Measurements from ENCODE around the gene AADACL2. TPM values are rescaled to one million over a fixed set of nuclear protein-coding genes. Genes with fewer than 3 reads are reported as not detected.

AADACL2 gene
- total RNA-seq, 2 experiments from 2014 or later = not detected

DNA sequence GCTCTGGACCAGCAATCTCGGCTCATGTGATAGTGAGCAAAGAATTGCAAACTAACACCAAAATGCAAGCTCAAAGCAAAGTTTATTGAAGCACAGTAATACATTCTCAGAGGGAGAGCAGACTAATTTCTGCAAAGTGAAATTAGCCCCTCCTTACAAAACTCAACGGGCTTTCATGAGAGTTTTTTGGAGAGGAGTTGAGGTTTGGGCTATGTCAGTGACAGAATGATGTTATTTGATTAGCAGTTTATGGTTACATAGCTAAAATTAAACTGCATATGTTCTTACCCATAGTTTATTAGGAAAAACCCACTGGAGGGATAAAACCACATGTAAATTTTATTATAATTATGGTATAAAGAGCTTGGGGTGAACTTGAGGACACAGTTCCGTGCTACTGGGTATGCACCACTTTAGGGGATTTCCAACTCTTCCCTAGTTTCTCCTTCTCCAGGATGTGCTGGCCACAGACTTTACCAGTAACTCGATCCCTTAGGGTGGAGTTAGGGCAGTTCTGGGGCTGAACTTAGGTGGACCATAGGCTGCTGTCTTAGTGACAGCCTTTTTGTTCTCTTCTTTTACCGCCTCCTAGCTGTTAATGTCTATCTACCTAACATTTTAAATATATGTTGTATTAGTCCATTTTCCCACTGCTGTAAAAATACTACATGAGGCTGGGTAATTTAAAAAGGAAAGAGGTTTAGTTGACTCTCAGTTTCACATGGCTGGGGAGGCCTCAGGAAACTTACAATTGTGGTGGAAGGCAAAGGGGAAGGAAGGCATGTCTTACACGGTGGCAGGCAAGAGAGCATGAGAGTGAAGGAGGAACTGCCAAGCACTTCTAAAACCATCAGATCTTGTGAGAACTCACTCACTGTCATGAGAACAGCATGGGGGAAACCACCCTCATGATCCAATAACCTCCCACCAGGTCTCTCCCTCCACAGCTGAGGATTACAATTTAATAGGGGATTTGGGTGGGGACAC is 8.9 kb upstream of the AADACL2 start:
- Histone ChIP-seq H3K9me3 (ENCODE audit: low read length) (no peaks in the 10 kb centered on the region), H3K79me2 (ENCODE audit: insufficient read depth, low read depth, low read length) (no peaks in the 10 kb centered on the region), H3K9me2 (ENCODE audit: insufficient read depth, low read length) (no peaks in the 10 kb centered on the region), H3K27ac (ENCODE audit: low read depth, low read length, poor library complexity, severe bottlenecking) (no peak overlapping the region), H3K36me3 (ENCODE audit: insufficient read depth, low read length) (no peaks in the 10 kb centered on the region), H3K4me1 (ENCODE audit: insufficient read depth, low read length, poor library complexity, severe bottlenecking) (no peaks in the 10 kb centered on the region), H2AFZ (ENCODE audit: low read length) (no peak overlapping the region), H3K4me3 (ENCODE audit: low read depth, low read length, poor library complexity, severe bottlenecking) (no peak overlapping the region), H3K4me2 (ENCODE audit: low read length) (no peak overlapping the region), H4K20me1 (ENCODE audit: insufficient read depth, low read length) (no peaks in the 10 kb centered on the region)
- no TSS peak for BruUV-seq (replicated peaks)
- TF ChIP-seq, protein P1, sequence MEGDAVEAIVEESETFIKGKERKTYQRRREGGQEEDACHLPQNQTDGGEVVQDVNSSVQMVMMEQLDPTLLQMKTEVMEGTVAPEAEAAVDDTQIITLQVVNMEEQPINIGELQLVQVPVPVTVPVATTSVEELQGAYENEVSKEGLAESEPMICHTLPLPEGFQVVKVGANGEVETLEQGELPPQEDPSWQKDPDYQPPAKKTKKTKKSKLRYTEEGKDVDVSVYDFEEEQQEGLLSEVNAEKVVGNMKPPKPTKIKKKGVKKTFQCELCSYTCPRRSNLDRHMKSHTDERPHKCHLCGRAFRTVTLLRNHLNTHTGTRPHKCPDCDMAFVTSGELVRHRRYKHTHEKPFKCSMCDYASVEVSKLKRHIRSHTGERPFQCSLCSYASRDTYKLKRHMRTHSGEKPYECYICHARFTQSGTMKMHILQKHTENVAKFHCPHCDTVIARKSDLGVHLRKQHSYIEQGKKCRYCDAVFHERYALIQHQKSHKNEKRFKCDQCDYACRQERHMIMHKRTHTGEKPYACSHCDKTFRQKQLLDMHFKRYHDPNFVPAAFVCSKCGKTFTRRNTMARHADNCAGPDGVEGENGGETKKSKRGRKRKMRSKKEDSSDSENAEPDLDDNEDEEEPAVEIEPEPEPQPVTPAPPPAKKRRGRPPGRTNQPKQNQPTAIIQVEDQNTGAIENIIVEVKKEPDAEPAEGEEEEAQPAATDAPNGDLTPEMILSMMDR (conservative IDR thresholded peaks at IDR 0.05; ENCODE audit: low read length) = no peak
- no peak for TF ChIP-seq EZH2phosphoT487 (IDR thresholded peaks at IDR 0.05; ENCODE audit: borderline replicate concordance, low read depth, low read length)
- ChIA-PET POLR2A (interaction anchor here (0.7 kb wide), 1 partner anchor 1122 kb away, joined by 3 read pairs; the partner anchor contains the start of gene SELENOT), CTCF (ENCODE audit: unreplicated experiment) (no interaction called here)
- no peak for DNase-seq (ENCODE audit: low spot score)
- intact Hi-C loops (cut with micrococcal nuclease; ENCODE audit: unreplicated experiment) = no loop called here

DNA sequence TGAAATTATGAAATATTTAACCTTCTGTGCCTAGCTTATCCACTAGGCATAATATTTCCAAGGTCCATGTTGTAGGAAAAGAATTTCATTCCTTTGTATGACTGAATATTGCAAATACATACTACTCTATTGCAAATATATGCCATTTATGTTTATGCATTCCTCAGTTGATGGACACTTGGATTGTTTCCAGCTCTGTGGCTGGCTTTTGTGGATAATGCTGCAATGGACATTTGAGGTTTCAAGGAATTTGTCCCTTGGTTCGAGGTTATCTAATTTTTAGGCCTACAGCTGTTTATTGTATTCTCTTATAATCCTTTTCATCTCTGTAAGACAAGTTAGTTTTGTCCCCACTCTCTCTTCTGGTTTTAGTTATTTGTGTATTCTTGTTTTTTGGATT is 7.7 kb upstream of the AADACL2 start:
- Histone ChIP-seq H3K4me3 (ENCODE audit: low read depth, low read length, poor library complexity, severe bottlenecking) (no peak overlapping the region), H3K4me2 (ENCODE audit: low read length) (no peak overlapping the region), H3K36me3 (ENCODE audit: insufficient read depth, low read length) (no peaks in the 10 kb centered on the region), H3K4me1 (ENCODE audit: insufficient read depth, low read length, poor library complexity, severe bottlenecking) (no peaks in the 10 kb centered on the region), H4K20me1 (ENCODE audit: insufficient read depth, low read length) (no peaks in the 10 kb centered on the region), H3K9me2 (ENCODE audit: insufficient read depth, low read length) (no peaks in the 10 kb centered on the region), H3K9me3 (ENCODE audit: low read length) (no peaks in the 10 kb centered on the region), H2AFZ (ENCODE audit: low read length) (no peak overlapping the region), H3K79me2 (ENCODE audit: insufficient read depth, low read depth, low read length) (no peaks in the 10 kb centered on the region), H3K27ac (ENCODE audit: low read depth, low read length, poor library complexity, severe bottlenecking) (no peak overlapping the region)
- DNase-seq (ENCODE audit: low spot score) = no peak
- CTCF ChIA-PET (ENCODE audit: unreplicated experiment) = no interaction called here
- BruUV-seq (replicated peaks) = no TSS peak
- POLR2A ChIA-PET = interaction anchor here (0.7 to 1.2 kb wide), 2 partner anchors 167 to 326 kb away, joined by 3 to 5 read pairs; no protein-coding TSS in a partner anchor
- no peak for TF ChIP-seq EZH2phosphoT487 (IDR thresholded peaks at IDR 0.05; ENCODE audit: borderline replicate concordance, low read depth, low read length)
- TF ChIP-seq, protein P1 (conservative IDR thresholded peaks at IDR 0.05; ENCODE audit: low read length) = no peak
- intact Hi-C loops (cut with micrococcal nuclease; ENCODE audit: unreplicated experiment) = no loop called here

DNA sequence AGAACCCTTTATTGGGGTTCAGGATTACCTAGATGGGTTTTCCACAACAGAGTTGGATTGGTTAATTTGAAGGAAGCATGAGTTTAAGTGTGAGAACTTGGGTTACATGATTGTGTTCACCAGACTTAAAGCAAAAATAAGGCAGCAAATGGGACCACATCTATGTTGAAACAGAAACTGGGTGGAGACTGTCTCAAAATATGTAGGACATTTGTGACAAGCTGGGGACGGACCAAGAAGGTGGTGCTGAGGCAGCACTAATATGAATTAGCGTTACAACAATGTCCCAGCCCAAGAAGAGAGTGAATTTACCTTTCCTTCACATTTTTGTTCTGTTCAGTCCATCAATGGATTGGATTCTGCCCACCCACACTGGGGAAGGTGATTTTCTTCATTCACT is 866 bp upstream of the AADACL2 start:
- H3K9me2 ChIP-seq (ENCODE audit: insufficient read depth, low read length) = no peaks in the 10 kb centered on the region
- no peak for DNase-seq (ENCODE audit: low spot score)
- no peak for TF ChIP-seq EZH2phosphoT487 (IDR thresholded peaks at IDR 0.05; ENCODE audit: borderline replicate concordance, low read depth, low read length)
- TF ChIP-seq, protein P1 (conservative IDR thresholded peaks at IDR 0.05; ENCODE audit: low read length) = no peak
- BruUV-seq (replicated peaks) = no TSS peak
- intact Hi-C loops (cut with micrococcal nuclease; ENCODE audit: unreplicated experiment) = no loop called here
- no peaks in the 10 kb centered on the region for H3K4me1 ChIP-seq (ENCODE audit: insufficient read depth, low read length, poor library complexity, severe bottlenecking)
- CTCF ChIA-PET (ENCODE audit: unreplicated experiment) = no interaction called here
- POLR2A ChIA-PET = no interaction called here
- H3K36me3 ChIP-seq (ENCODE audit: insufficient read depth, low read length) = no peaks in the 10 kb centered on the region
- H3K4me2 ChIP-seq (ENCODE audit: low read length) = no peak overlapping the region
- H4K20me1 ChIP-seq (ENCODE audit: insufficient read depth, low read length) = no peaks in the 10 kb centered on the region
- no peaks in the 10 kb centered on the region for H3K79me2 ChIP-seq (ENCODE audit: insufficient read depth, low read depth, low read length)
- H3K4me3 ChIP-seq (ENCODE audit: low read depth, low read length, poor library complexity, severe bottlenecking) = no peak overlapping the region
- no peaks in the 10 kb centered on the region for H3K9me3 ChIP-seq (ENCODE audit: low read length)
- H2AFZ ChIP-seq (ENCODE audit: low read length) = no peak overlapping the region
- H3K27ac ChIP-seq (ENCODE audit: low read depth, low read length, poor library complexity, severe bottlenecking) = no peak overlapping the region
